IMR-90 (cell line): ENCODE results near the gene VSIR. TPM values are rescaled to one million over a fixed set of nuclear protein-coding genes. Genes with fewer than 3 reads are reported as not detected.

Source experiments
- ATAC-seq: fragments of 200-7000 bp; cut with Tn5 transposase; 2 replicates; pipeline ENCODE4 v1.9.1; 2020; ENCODE audit warnings: low read depth, mild to moderate bottlenecking, moderate library complexity
- BruUV-seq: library from RNA; stranded (reverse); fragments of 400-500 nt; replicated peaks from 2 replicates; lab custom pipeline; 2021; lab: Mats Ljungman, UMichigan
- CTCF ChIA-PET: fragments of 300-600 bp; formaldehyde crosslinking; extraction: SDS; loops from one replicate; lab custom pipeline; 2021; ENCODE audit warnings: antibody characterized with exemption; lab: Yijun Ruan, JAX
- POLR2A ChIA-PET: fragments of 300-600 bp; sonication (Branson Sonifier 250); formaldehyde crosslinking; loops from one replicate; lab custom pipeline; 2022; ENCODE audit warnings: antibody characterized with exemption; ENCODE audit not compliant: unreplicated experiment; lab: Charles Lee
- DNase-seq: peaks from one replicate; pipeline ENCODE4 v3.0.0; 2013
- H2AFZ ChIP-seq: replicated peaks from 2 replicates; pipeline ENCODE3; 2013; ENCODE audit warnings: low read length, mild to moderate bottlenecking; ENCODE audit not compliant: poor library complexity
- H2AK5ac ChIP-seq: 2 replicates; pipeline ENCODE4 v1.6.1; 2013; ENCODE audit warnings: low read depth, low read length, inconsistent platforms
- H2AK9ac ChIP-seq: replicated peaks from 2 replicates; pipeline ENCODE3; 2013; ENCODE audit warnings: mild to moderate bottlenecking, low read depth, low read length, moderate library complexity; ENCODE audit not compliant: poor library complexity
- H2BK120ac ChIP-seq: 2 replicates; pipeline ENCODE4 v1.6.1; 2013; ENCODE audit warnings: low read depth, low read length, inconsistent platforms
- H2BK15ac ChIP-seq: 3 replicates; pipeline ENCODE4 v1.6.1; 2013; ENCODE audit warnings: low read depth, low read length, inconsistent platforms
- H2BK20ac ChIP-seq: 2 replicates; pipeline ENCODE4 v1.6.1; 2013; ENCODE audit warnings: low read depth, mild to moderate bottlenecking, inconsistent platforms, low read length, moderate library complexity
- H2BK5ac ChIP-seq: 2 replicates; pipeline ENCODE4 v1.6.1; 2013; ENCODE audit warnings: mild to moderate bottlenecking, low read depth, low read length, inconsistent platforms; ENCODE audit not compliant: poor library complexity, severe bottlenecking
- H3K14ac ChIP-seq: replicated peaks from 2 replicates; pipeline ENCODE4 v1.6.1; 2013; ENCODE audit warnings: low read depth, low read length, inconsistent platforms
- H3K18ac ChIP-seq: 2 replicates; pipeline ENCODE4 v1.6.1; 2013; ENCODE audit warnings: low read depth, low read length, control low read depth
- H3K23ac ChIP-seq: 2 replicates; pipeline ENCODE4 v1.6.1; 2013; ENCODE audit warnings: low read depth, low read length, inconsistent platforms
- H3K27ac ChIP-seq: 2 replicates; pipeline ENCODE4 v1.5.1; 2013; ENCODE audit warnings: mild to moderate bottlenecking, control low read depth, low read length; ENCODE audit not compliant: insufficient read depth
- H3K27me3 ChIP-seq: 2 replicates; pipeline ENCODE4 v1.6.1; 2013; ENCODE audit warnings: low read length; ENCODE audit not compliant: control insufficient read depth, insufficient read depth
- H3K36me3 ChIP-seq: 2 replicates; pipeline ENCODE4 v1.6.1; 2013; ENCODE audit warnings: low read length, mixed read lengths; ENCODE audit not compliant: control insufficient read depth, insufficient read depth
- H3K4ac ChIP-seq: 2 replicates; pipeline ENCODE4 v1.6.1; 2013; ENCODE audit warnings: low read depth, low read length, inconsistent platforms
- H3K4me1 ChIP-seq: 2 replicates; pipeline ENCODE4 v1.6.1; 2013; ENCODE audit warnings: low read length, mixed read lengths; ENCODE audit not compliant: control insufficient read depth, insufficient read depth
- H3K4me2 ChIP-seq: 2 replicates; pipeline ENCODE4 v1.6.1; 2013; ENCODE audit warnings: low read depth, mild to moderate bottlenecking, control low read depth, low read length, moderate library complexity
- H3K4me3 ChIP-seq: 2 replicates; pipeline ENCODE4 v1.5.1; 2013; ENCODE audit warnings: low read depth, mild to moderate bottlenecking, control low read depth, low read length, moderate library complexity; ENCODE audit not compliant: insufficient read depth
- H3K56ac ChIP-seq: 2 replicates; pipeline ENCODE4 v1.6.1; 2013; ENCODE audit warnings: low read length, inconsistent platforms; ENCODE audit not compliant: insufficient read depth; ENCODE audit errors: extremely low read depth
- H3K79me1 ChIP-seq, 2 experiments: 2 replicates each; pipeline ENCODE4 v1.6.1; 2013; ENCODE audit warnings: low read length in 2 of 2, inconsistent platforms in 1 of 2, low read depth in 1 of 2
- H3K9ac ChIP-seq: 2 replicates; pipeline ENCODE4 v1.6.1; 2013; ENCODE audit warnings: low read depth, low read length, control low read depth
- H3K9me1 ChIP-seq: 2 replicates; pipeline ENCODE4 v1.6.1; 2013; ENCODE audit warnings: low read length, inconsistent platforms; ENCODE audit not compliant: insufficient read depth
- H3K9me3 ChIP-seq: 2 replicates; pipeline ENCODE4 v1.6.1; 2013; ENCODE audit warnings: low read length; ENCODE audit not compliant: control insufficient read depth, insufficient read depth
- H4K20me1 ChIP-seq: 2 replicates; pipeline ENCODE4 v1.6.1; 2013; ENCODE audit warnings: low read length, inconsistent platforms; ENCODE audit not compliant: insufficient read depth
- H4K5ac ChIP-seq: 2 replicates; pipeline ENCODE4 v1.6.1; 2013; ENCODE audit warnings: mild to moderate bottlenecking, low read depth, low read length, control low read depth
- H4K8ac ChIP-seq, 2 experiments: 2 replicates each; pipeline ENCODE4 v1.6.1; 2013; ENCODE audit warnings: low read depth in 2 of 2, low read length in 2 of 2, control low read depth in 1 of 2, inconsistent platforms in 1 of 2
- H4K91ac ChIP-seq: 2 replicates; pipeline ENCODE4 v1.6.1; 2013; ENCODE audit warnings: low read depth, low read length, inconsistent platforms; ENCODE audit not compliant: insufficient read depth
- NFE2L2 ChIP-seq: fragments of 150-350 bp; IDR thresholded peaks from 2 replicates; pipeline ENCODE4 v1.6.1; 2016; ENCODE audit warnings: low read depth, mild to moderate bottlenecking, low read length
- WGBS, 2 experiments: methylation state at CpG; one replicate each; pipeline versions ENCODE4 v1.1.5 to v1.1.7; 2013; ENCODE audit warnings: missing lambda C conversion rate in 2 of 2; ENCODE audit not compliant: insufficient read length in 1 of 2; ENCODE audit errors: extremely low coverage in 2 of 2; 5-methylcytosine and 5-hydroxymethylcytosine counted together
- dilution Hi-C: fragments of 300-500 bp; cut with HindIII; formaldehyde crosslinking; loops from one replicate; pipeline ENCODE4 v1.14.3; 2018; ENCODE audit warnings: low sequenced_read_pairs; ENCODE audit not compliant: unreplicated experiment
- in situ Hi-C: fragments of 300-500 bp; cut with MboI; formaldehyde crosslinking; loops from 3 replicates; pipeline ENCODE4 v1.14.3; 2019; ENCODE audit warnings: low sequenced_read_pairs, inconsistent platforms, mixed read lengths
- intact Hi-C: fragments of 100-400 bp; cut with micrococcal nuclease; formaldehyde crosslinking; loops from 2 replicates; pipeline ENCODE4 v1.10.0; 2022
- polyA plus RNA-seq, 3 experiments: library from polyadenylated mRNA; depleted of rRNA; stranded (reverse); fragments of >200 nt; gene quantifications; 2 replicates each; pipeline ENCODE4 v1.2.3, GENCODE V29; 2012; ENCODE audit warnings: low replicate concordance in 1 of 3
- total RNA-seq: library from RNA; depleted of rRNA; stranded (reverse); fragments of >200 nt; gene quantifications from 2 replicates; pipeline ENCODE4 v1.2.3, GENCODE V29; 2012

VSIR gene
- total and polyA plus RNA-seq, 2 of the 4 experiments (the other 2 are of a cell fraction) = 5.0 to 23.8 TPM

GRCh38 chr10:71776481-71776925 lies 3.2 kb upstream of the VSIR start:
- no peak for TF ChIP-seq NFE2L2
- intact Hi-C loops = no loop called here

More at GRCh38 chr10:71776481-71776925, 3.2 kb upstream of the VSIR start:
- H3K9ac ChIP-seq = no peak overlapping the region
- no peak overlapping the region for H2BK5ac ChIP-seq
- H2AK9ac ChIP-seq = no peak overlapping the region
- H3K14ac ChIP-seq = no peak overlapping the region
- no peak overlapping the region for H4K5ac ChIP-seq
- no peak overlapping the region for H3K4me2 ChIP-seq
- H3K4me1 ChIP-seq = peaks cover 20% of the 10 kb centered on the region
- H4K8ac ChIP-seq = no peak overlapping the region
- H2BK120ac ChIP-seq = no peak overlapping the region
- H3K56ac ChIP-seq = no peak overlapping the region
- no peak overlapping the region for H3K27ac ChIP-seq
- H3K36me3 ChIP-seq = no peaks in the 10 kb centered on the region
- no peak overlapping the region for H2AK5ac ChIP-seq
- H3K9me3 ChIP-seq = no peaks in the 10 kb centered on the region
- no peak overlapping the region for H3K4me3 ChIP-seq
- no CpG with 5 or more reads among the region's 2 CpGs for WGBS, 2 experiments
- H2BK15ac ChIP-seq = no peak overlapping the region
- H4K20me1 ChIP-seq = no peaks in the 10 kb centered on the region
- peaks cover 15% of the 10 kb centered on the region for H3K9me1 ChIP-seq
- H2AFZ ChIP-seq = no peak overlapping the region
- ChIA-PET POLR2A (no interaction called here), CTCF (no interaction called here)
- DNase-seq (no peak), ATAC-seq (no peak)
- H3K79me1 ChIP-seq = peaks cover 0 to 5% of the 10 kb centered on the region in 2 experiments; a peak in 1 of 4 replicates
- H3K18ac ChIP-seq = no peak overlapping the region
- H2BK20ac ChIP-seq = no peak overlapping the region
- peaks cover 29% of the 10 kb centered on the region for H3K27me3 ChIP-seq
- BruUV-seq = no TSS peak
- dilution Hi-C loops (no loop called here), in situ Hi-C loops (no loop called here)
- H3K4ac ChIP-seq = no peak overlapping the region
- no peak overlapping the region for H3K23ac ChIP-seq
- H4K91ac ChIP-seq = no peak overlapping the region
